Left cardiac atrium (tissue), 4 donors: Measurements from ENCODE around the gene MBNL3. TPM values are rescaled to one million over a fixed set of nuclear protein-coding genes. Genes with fewer than 3 reads are reported as not detected.

Experiments used
- ATAC-seq, 2 donors: fragments of 200-7000 bp; cut with Tn5 transposase; one replicate each; pipeline ENCODE4 v1.9.1; 2020; ENCODE audit warnings: mild to moderate bottlenecking in 2 of 2, moderate library complexity in 2 of 2
- DNase-seq: peaks from one replicate; pipeline ENCODE4 v3.0.0-alpha.2; 2020
- intact Hi-C, 2 donors: fragments of 100-400 bp; cut with DNase I; formaldehyde crosslinking; loops; one replicate each; pipeline versions ENCODE4 v1.14.1 to v1.15.1; 2022 to 2023
- total RNA-seq, 2 donors: library from RNA; stranded (reverse); fragmentation: NEBNext Ultra II Directional; extraction: Animal tissue kit (Norgen Biotek cat#: 25700); gene quantifications; one replicate each; pipeline ENCODE4 v1.2.1, GENCODE V29; 2021
- donor health status: DM: no; HTN: yes; CAD: no.
- donor health status: DM: no; HTN: yes; CAD: no; lungs with severe emphysema.
- donor health status: DM: yes; HTN: yes; CAD: no.
- donor health status: Dilated cardiomyopathy.

The MBNL3 gene
- total RNA-seq, 2 donors from 2014 or later: 74.6 to 112 TPM

DNA sequence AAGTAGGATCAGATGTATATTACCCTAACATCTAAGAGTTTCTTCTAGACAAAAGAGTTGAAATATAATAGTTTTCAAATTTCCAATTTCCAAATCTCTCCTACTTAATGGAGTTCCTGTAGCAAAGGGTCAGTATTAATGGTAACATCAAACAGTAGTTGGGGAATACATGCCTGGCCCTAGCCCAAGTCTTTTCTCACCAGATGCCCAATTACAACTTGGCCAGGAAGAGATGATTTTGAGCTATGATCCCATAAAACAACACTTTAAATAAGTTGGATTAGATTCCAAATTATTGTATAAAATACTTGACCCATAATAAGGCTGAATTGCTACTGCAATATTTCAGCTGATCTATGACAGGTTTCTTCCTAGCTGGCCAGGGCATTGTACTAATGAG, 59.9 kb downstream of the MBNL3 start:
- intact Hi-C loops: no loop called here
- ATAC-seq: no peak
- no peak for DNase-seq

DNA sequence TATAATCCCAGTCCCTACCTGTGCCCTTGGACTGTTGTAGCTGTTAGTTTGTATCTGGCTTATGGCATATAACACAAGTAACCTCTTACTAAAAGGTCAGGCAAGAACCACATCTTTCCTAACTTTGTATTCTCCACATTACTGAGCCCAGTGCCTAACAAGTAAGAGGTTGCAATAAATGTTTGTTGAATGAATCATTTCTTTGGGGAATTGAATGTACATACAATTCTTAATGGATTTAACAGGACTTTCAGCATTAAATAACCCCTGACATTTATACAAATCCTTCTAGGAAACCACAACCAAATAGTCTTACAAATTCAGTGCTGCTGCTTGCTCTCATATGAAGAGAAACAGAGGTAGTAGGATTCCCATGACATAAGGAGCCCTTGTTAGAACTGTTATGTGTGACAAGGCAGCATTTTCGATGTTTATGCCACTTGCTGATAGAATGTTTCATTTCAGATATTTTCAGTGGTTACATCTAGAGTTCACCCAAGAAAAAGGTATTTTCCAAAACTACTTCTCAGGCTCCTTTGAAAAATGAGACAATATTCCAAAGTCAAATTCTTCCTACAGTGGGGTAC, 62.0 kb downstream of the MBNL3 start:
- no peak for ATAC-seq
- no peak for DNase-seq
- intact Hi-C loops: no loop called here

DNA sequence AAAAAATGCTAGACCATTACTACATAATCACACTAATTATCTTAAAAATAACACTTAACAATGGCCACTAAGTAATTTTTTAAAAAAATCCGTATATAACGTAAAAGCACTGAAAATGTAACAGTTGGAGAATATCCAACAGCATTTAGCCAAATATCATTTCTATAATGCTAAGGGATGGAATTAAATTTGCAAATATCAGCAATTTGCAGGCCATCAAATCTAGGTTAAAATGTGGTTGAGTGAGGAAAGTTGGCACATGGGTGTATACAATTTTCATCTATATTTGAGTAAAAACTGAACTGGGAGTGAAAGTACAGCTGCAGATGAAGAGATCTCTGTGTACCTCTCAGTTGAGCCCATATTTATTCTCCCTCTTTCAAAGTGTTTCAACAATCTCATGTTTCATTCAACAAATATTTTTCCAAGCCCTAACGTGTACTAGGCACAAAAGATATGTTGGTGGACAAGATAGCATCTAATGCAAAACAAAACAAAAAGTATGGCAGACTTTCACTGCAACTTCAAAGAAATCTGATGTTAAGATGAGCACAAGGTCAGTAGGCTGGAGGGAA, 63.0 kb downstream of the MBNL3 start:
- DNase-seq: no peak
- no peak for ATAC-seq
- intact Hi-C loops: no loop called here

GRCh38 chrX:132423323-132423722, 65.5 kb downstream of the MBNL3 start:
- ATAC-seq (no peak), DNase-seq (no peak)
- intact Hi-C loops: no loop called here

GRCh38 chrX:132415012-132415411, 73.8 kb downstream of the MBNL3 start:
- DNase-seq (no peak), ATAC-seq (no peak)
- intact Hi-C loops: no loop called here

GRCh38 chrX:132414404-132414803, 74.4 kb downstream of the MBNL3 start:
- DNase-seq (no peak), ATAC-seq (no peak)
- intact Hi-C loops: no loop called here

- no peak for ATAC-seq
- no peak for DNase-seq
- intact Hi-C loops: no loop called here
Observed at GRCh38 chrX:132413459-132413858, 75.4 kb downstream of the MBNL3 start.

DNA sequence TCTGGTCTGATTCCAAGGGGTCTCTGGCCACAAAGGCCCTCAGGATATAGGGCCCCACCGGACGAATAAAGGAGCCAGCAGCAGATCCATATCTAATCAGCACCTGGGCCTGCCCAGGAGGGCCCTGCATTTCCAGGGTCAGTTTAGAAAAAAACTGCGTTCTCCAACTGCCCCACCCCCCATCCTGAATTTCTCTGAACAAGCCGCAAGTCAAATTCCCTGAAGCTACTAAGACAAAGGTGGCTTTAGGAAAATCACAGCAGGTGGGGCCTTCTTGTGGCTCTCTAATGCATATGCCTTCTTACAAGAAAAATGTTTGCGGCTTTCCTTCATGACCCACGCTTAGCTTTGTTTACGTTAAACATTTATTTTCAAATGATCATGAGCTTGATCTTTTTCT, 76.6 kb downstream of the MBNL3 start:
- ATAC-seq (no peak), DNase-seq (no peak)
- intact Hi-C loops: no loop called here

GRCh38 chrX:132411310-132411977, 77.4 kb downstream of the MBNL3 start:
- intact Hi-C loops: no loop called here
- no peak for ATAC-seq
- DNase-seq: no peak

DNA sequence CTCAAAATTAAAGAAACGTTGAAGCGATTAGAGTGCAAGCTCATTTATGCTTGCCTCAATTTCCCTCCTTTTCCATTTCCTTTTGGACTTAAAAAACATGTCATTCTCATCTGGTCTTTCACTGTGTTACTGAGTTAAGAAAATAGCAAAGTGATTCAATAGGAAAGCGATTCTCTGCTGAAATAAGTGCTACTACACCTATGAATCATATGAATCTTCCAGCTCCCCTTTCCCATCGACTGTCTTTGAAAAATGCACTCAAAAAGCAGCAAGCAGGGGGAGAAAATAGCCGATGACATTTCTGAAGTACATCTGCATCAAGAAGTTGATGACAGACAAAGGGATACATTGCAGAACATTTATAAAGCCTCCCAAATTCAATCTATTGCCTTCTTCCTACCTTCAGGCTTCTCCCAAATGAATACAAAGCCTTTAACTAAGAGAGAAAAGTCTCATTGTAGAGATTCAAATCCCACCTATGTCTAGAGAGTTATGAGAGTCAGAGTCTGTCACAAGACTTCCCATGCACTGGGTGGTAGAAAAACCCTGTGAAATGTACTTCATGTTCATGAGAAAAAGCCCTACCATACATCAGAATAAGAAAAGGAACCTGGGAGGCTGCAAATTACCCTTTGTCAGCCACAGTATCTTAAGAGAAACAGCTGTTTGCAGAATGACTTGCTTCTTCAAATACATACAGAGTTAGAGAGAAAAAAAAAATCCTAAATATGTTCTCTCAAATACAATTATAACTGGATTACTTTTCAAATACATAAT, 78.9 kb downstream of the MBNL3 start:
- DNase-seq: no peak
- intact Hi-C loops: no loop called here
- ATAC-seq: no peak

- no peak for ATAC-seq
- intact Hi-C loops: no loop called here
- DNase-seq: no peak
Observed at GRCh38 chrX:132407691-132408090, 81.1 kb downstream of the MBNL3 start.

GRCh38 chrX:132406106-132406505, 82.7 kb downstream of the MBNL3 start:
- no peak for ATAC-seq
- no peak for DNase-seq
- intact Hi-C loops: no loop called here

DNA sequence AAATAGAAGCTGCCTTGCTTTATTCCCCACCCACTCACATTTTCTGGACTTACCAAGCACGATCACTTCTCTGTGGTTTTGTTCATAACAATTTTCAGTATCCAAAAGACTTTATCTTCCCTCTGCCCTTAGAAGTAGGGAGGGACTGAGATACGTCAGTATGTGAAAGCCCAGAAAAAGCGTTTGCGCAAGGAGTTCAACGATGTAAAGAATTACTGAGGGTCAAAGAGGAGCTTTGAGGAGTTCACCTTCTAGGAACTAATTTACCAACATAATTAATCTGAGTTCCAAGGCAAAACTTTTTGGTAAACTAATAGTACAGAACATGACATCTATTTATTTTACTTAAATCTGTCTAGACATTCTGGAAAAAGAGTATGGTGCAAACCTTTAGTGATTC, 84.6 kb downstream of the MBNL3 start:
- ATAC-seq (no peak), DNase-seq (no peak)
- intact Hi-C loops: no loop called here

- DNase-seq: no peak
- no peak for ATAC-seq
- intact Hi-C loops: no loop called here
Observed at GRCh38 chrX:132401935-132402334, 86.9 kb downstream of the MBNL3 start.

- intact Hi-C loops: no loop called here
- no peak for DNase-seq
- ATAC-seq: no peak
Observed at GRCh38 chrX:132400706-132401105, 88.1 kb downstream of the MBNL3 start.

DNA sequence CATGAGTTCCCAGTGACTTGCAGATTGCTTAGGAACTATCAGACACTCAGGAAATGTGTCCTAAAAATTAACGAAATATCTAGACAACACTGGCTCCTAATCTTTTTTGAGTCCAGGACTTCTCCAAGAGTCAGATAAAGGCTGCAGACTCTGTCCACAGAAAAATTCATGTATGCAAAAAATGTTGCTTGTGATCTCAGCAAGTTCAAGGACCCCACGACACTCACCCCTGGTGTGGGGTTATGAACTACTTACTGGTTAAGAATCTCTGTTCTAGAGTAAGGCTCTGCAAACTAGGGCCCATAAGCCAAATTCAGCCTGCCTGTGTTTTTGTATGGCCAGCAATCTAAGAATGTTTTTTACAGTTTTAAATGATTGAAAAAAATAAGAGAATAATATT, 93.2 kb downstream of the MBNL3 start:
- DNase-seq: no peak
- intact Hi-C loops: no loop called here
- no peak for ATAC-seq

- intact Hi-C loops: no loop called here
- DNase-seq (no peak), ATAC-seq (no peak)
Observed at GRCh38 chrX:132395026-132395425, 93.8 kb downstream of the MBNL3 start.

DNA sequence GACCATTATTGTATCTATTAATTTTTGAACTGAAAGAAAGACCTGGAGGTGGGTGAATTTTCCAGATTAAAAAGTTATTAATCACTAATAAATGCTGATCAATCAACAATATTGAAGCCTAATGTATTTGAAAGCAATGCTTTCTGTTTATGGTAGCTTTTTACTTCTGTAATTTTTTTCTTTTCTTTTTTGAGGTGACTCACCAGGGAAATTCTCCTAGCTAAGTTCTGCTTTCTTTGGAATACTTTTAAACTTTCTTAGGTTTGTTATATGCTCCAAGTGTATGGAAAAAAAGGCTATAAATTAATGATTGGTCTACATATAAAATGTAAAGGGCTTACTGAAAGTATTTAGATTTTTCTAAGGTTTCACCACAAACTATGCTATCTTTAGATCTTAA, 94.2 kb downstream of the MBNL3 start:
- DNase-seq: no peak
- intact Hi-C loops: no loop called here
- no peak for ATAC-seq

- intact Hi-C loops: no loop called here
- peak; percentile 26 for DNase-seq
- ATAC-seq: peak in 1 of 2 donors; percentile 43
Observed at GRCh38 chrX:132393992-132394391, 94.8 kb downstream of the MBNL3 start.

GRCh38 chrX:132393485-132393884, 95.4 kb downstream of the MBNL3 start:
- intact Hi-C loops: no loop called here
- no peak for ATAC-seq

More at GRCh38 chrX:132393485-132393884, 95.4 kb downstream of the MBNL3 start:
- DNase-seq: no peak
